Forelimb muscle (tissue), 1 donor: ENCODE data around the gene CDX1. TPM values are rescaled to one million over a fixed set of nuclear protein-coding genes. Genes with fewer than 3 reads are reported as not detected.

Experiments used
- DNase-seq: peaks from one replicate; pipeline ENCODE4 v3.0.0-alpha.2; 2013; ENCODE audit warnings: low read depth
- polyA plus RNA-seq: library from polyadenylated mRNA; unstranded; fragments of 120-200 nt; gene quantifications from one replicate; pipeline ENCODE4 v1.2.1, GENCODE V29; 2013; ENCODE audit not compliant: insufficient read length

Gene CDX1
- polyA plus RNA-seq: 0.24 TPM

DNA sequence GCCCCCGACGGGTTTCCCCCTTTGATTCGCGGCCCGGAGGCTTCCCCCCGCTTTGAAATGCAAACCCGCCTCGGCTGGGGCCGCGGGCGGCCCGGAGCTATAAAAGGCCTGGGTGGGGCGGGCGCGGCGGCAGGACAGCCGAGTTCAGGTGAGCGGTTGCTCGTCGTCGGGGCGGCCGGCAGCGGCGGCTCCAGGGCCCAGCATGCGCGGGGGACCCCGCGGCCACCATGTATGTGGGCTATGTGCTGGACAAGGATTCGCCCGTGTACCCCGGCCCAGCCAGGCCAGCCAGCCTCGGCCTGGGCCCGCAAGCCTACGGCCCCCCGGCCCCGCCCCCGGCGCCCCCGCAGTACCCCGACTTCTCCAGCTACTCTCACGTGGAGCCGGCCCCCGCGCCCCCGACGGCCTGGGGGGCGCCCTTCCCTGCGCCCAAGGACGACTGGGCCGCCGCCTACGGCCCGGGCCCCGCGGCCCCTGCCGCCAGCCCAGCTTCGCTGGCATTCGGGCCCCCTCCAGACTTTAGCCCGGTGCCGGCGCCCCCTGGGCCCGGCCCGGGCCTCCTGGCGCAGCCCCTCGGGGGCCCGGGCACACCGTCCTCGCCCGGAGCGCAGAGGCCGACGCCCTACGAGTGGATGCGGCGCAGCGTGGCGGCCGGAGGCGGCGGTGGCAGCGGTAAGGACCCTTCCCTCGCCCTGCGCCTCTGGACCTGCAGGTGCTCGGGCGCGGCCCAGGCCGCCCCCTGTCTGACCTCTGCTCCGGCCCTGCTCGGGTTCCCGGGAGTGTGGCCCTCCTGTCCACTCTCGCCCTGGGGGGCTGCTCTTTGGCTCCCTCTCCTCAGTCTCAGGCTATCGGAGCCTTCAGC, at the start of gene CDX1:
Gene CDX1, plus strand, starts transcription at position 129 of the 862 bp plus-strand sequence. Its CDS starts 99 bp downstream, at position 228.
- DNase-seq: no peak

DNA sequence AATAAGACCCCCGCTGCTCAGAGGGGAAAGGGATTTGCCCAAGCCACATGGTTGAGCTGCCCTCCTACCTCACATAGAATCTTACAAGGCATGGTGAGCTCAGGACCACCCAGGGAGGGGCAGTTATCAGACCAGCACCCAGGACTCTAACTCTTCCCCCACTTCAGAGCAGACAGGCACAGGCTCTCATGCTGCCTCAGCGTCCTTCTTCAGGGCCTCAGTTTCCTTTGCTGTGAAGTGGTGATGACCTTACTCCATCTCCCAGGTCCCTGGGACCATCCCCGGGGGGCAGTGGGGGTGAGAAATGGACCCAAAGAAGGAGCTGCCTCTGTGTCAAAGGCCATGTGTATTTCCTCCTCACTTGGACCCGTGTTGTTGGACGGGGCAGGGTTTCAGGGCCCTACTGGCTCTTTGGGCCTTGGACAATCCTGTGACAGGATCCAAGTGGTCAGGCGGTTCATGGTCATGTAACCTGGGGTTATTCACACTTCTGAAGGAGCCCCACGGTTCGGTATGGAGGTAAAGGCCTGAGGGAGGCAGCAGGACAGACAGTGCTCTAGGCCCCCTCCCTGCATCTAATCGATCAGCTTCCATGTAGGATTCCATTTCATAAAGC, 48.5 kb upstream of the CDX1 start:
- no peak for DNase-seq

DNA sequence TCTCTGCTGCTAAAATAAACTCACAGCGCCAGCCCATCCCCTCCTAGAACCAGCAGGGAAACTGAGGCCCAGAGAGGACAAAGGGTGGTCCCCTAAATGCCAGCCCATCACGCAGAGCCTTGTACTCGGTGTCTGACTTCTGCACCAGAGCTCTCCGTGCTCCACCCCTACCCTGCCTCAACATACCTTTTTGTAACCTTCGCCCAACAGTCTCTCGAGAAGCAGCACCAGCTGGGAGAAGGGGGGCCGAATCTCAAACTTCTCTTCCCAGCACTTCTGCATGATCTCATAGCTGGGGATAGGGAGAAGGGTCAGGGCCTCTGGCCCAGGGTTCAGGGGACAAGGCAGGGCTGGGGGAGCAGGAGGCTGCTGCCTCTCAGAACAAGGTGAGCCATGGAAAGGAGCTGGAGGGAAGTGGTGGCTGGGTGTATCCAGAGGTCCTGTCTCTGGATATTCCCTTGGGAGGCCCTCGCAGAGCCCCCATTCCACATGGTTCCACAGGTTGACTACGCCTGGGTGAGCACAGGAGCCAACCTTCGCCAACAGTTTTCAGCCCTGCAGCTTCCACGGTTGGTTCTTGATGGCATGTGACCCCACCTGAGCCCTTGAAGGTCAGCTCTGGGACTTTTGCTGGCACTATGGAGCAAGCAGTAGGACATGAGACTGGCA, 47.9 kb upstream of the CDX1 start:
- no peak for DNase-seq

DNA sequence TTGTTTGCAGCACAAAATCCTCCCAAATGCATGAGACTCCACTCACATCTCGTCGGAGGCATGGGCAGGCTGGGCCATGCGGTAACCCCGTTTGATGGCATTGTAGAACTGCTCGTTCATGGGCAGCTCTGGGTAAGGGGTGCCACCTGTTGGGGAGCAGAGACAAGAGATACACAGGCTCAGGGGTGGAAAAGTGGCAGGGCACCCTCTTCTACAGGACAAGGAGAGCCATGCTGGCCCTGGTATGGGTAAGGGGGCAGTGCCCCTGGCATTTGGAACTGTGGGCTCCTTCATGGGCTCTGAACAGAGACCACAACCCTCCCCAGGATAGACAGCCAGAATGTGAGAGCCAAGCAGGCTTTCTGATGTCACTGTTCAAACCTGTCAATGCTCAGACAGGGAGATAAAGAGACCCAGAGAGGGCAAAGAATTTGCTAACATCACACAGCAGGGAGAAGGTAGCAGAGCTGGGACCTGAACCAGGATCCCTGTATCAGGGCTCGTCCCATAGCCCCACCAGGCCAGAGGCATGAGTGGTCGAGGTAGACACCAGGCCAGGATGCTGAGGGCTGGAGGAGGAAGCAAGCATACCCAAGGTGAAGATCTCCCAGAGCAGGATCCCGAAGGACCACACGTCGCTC, 47.0 kb upstream of the CDX1 start:
- DNase-seq: no peak

DNA sequence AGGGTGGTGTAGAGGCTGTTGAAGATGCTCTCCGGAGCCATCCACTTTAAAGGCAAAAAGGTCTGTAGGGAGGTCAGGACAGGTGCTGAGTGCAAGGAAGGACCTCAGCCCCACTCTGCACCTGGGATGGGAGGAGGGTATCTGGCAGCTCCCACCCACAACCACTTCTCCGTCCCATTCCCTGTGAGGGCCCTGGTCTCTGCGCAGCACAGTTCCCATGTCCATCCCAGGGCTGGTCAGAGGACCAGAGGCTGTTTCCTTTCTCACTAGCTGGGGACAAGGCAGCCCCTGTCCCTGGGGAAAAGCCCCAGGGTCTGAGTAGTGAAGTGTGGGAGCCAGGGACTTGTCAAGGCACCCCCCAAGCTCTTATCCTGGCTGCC, 46.5 kb upstream of the CDX1 start:
- no peak for DNase-seq

DNA sequence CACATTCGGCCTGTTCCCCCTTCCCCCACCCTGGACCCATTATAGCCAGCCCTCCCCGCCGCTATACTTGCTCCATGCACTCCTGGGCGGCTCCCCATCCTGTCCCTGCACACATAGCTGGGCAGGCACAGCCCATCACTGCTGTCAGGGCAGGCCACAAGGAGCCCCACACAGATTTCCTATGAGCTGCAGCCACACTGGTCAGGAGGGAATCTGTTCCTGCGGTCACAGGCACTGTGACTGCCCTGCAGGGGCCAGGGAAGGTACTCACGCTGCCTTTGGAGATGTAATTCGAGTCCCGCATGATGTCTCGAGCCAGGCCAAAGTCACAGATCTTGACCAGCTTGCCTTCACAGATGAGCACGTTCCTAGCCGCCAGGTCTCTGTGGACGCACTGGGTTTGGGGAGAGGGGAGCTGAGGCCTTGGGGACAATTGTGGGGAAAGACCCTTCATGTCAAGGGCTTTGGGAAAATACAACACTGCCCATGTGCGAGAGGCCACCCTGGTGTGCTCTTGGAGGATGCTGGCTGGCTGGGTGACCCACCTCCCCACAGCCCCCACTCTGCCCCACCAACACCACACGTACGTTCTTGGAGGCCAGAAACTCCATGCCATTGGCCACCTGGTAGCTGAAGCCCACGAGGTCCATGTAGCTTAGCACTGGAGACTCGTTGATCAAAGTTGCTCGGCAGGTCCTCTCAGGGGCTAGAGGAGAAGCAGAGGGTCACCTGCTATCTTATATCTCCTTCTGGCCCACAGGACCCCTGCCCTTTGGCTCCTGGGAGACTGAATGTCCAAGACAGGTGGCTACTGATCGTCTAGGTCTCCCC, 45.7 kb upstream of the CDX1 start:
- no peak for DNase-seq

DNA sequence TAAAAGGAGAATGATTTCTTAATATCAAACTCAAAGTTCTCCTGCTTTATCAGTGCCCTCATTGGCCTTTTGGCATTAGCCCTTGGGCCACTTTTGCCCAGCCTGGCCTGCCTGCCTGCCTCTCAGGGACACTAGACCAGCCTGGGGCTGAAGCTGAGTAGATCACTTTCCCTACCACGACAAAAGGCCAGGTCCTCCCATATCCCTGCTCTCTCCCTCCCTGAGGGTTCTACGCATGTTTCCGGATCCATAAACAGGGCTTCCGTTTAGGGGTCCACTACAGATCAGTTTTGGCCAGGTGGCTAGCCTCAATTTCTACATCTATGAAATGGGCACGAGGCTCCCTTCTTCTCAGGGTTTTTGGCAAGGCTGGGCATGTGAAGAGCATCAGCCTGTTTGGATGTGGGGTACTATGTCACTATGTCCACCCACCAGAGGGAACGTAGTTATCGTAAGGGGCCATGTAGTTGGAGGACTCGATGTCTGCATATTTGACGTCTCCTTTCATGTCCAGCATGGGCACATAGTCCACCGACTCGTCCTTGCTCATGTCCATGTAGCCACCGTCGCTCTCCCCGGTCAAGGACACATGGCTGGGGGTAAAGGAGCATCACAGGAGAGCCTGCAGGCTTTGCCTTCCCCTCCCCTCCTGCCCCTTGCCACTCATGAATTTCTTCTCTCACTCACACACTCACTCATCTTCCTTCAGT, 45.0 kb upstream of the CDX1 start:
- no peak for DNase-seq

DNA sequence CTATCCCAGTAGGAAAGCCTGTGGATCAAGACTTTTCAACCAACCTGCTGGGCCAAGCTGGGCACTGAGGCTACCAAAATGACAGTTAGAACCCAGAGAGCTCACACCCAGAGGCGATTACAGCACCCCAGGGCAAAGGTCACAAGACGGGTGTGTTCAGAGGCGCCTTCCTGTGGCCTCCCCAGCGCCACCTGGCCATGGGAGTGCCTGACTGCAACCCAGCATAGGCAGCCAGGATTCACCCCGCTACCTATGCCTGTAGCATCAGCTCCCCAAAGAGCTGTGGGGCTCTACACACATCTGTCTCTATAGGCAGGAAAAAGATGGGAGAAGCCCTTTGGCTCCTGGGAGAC, 44.4 kb upstream of the CDX1 start:
- no peak for DNase-seq

DNA sequence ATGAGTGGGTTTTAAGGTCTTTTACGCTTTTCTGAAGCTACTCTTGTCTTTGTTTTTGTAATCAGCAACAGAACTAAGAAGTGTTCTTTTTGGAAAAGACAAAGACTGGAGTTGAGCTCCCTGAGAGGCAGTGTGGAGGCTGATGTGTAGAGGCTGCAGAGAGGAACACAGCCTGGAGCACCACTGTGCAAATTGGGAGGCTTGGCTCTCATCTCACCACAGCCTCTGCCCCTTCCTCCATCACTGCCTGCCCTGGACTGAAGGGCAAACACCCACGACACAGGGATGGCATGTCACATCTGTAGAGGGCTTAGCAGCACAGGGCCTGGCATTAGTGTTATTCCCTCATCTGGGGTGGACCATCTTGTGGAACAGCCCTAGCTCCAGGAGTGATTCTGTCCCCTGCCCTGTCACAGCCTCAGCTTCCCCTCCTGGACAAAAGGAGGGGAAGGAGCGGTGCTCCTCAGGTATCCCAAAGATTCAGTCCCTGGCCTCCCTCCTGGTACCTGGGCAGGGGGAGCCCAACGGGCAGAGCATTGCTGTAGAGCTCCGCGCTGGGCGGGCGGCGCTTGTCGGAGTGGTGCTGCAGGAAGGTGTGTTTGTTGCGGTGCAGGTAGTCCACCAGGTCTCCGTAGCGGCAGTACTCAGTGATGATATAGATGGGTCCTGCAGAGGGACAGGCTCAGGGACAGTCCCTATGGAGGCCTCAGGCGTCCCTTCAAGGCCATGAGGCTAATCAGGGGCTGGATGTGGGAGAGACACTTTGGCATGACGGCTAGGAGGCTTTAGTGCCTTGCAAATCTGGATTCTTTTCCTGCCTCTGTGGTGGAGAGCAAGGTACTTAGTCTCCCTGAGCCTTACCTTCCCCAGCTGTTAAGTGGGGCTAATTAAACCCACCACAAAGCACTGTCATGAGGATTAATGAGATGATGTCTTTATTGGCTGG, 43.8 kb upstream of the CDX1 start:
- DNase-seq: no peak

DNA sequence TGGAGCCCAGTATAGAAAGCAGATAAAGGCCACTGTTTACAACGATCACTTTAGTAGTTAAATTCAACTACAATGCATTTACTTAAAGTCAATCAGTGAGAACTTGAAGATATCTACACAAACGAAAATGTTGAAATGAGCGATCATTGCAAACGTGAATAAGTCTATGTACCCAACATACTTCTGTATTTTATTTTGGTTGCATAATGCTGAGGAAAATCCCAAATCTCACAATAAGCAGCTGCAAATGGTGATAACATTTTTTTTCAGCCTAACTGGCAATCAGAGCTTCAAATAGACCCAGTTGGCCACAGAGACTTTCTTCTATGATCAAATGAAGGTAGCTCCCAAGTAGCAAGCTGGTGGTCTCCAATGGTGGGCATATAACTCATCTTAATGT, 43.0 kb upstream of the CDX1 start:
- no peak for DNase-seq

DNA sequence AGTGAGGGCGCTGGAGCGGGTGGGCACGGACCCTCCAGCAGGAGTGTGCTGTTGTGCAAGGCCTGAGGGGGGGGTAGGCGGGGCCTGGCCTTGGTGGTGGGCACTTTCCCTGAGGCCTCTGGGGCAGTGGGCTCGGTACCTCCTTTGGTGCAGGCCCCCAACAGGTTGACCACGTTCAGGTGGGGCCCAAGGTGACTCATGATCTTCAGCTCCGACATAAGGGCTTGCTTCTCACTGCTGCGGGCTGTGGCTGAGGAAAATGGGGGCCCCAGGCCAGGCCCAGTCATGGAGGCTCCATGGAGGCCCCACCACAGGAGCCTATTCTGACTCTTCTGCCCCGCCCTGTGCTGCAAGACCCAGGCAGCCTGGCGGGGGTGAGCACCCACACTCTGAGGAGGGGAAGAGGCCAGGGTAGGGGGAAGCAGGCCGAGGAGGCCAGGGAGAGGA, 42.4 kb upstream of the CDX1 start:
- DNase-seq: no peak

DNA sequence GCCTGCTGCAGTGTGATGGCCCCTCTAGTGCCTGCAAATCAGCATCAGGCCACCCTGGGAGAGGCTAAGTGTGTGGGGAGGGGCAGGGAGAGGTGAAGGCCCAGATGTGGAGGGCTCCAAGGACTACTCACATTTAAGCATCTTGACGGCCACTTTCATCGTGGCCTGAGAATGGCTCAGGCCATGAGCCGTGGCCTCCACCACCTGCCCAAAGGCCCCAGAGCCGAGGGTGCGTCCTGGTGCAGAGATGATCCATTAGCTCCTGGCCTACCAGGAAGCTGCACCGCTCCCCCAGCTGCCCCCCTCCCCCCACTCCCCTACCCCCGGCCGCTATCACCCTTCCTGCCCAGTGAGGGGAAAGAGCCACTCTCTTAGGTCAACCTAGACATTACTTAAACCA, 42.0 kb upstream of the CDX1 start:
- DNase-seq: no peak

DNA sequence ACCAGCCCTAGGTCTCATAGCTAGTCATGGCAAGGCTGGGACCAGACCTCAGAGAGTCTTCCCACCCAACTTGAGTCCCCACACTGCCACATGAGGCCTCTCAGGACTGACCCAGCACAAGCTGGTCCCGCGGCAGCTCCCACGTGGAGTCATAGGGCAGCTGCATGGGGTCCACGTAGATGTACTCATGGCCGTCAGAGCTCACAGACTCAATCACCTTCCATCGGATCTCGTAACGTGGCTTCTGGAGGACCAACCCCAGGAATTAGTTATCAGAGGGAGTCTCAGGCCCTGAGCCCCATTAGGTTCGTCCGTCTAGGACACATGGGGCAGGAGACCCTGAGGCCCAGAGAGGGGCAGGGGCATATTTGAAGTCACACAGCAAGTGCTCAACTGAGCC, 41.2 kb upstream of the CDX1 start:
- DNase-seq: no peak

DNA sequence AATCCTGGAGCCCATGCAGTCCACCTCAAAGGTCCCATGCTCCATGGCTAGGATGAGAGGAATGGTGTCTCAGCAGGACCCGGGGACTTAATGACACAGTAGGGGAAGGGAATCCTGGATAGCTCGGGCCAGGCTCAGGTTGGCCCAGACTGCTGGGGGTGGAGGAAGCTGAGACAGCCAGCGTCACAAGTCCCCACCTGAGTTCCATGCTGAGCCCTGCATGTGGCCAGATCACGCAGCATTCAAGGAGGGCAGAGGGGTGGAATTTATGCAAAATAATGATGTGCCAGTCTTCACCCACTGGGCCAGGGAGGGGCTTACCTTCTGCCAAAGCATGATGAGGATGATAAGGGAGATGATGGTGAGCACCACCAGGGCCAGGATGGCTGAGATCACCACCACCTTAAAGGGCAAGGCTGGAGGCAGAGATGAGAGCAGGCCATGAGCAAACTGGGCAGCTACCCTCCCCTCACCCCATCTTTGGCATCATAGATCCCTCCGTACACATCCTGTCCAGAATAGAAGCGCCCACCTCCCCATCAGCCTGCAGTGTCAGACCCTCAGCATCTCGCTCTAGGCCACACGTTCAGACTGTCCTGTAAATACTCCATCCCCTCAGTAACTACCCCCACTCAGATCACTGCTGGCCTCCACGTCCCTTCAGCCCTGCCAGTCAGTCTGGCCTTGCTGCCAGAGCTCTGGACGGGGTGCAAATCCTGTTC, 40.2 kb upstream of the CDX1 start:
- DNase-seq: no peak

DNA sequence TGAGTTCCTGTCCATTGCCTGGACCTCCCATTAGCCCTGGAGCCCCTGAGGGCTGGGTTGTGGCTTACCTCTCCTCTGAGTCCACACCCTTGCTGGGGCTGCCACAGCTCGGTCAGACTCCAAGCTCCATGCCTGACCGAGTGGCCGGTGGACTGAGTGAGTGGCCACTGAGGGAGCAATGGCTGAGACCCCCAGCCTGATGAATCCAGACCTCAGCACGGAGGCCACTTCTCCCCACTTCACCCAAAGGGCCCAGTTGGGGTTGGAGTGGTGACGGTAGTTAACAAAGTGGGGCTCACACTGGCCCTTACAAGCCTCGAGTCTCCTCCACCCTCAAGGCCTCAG, 39.7 kb upstream of the CDX1 start:
- no peak for DNase-seq

DNA sequence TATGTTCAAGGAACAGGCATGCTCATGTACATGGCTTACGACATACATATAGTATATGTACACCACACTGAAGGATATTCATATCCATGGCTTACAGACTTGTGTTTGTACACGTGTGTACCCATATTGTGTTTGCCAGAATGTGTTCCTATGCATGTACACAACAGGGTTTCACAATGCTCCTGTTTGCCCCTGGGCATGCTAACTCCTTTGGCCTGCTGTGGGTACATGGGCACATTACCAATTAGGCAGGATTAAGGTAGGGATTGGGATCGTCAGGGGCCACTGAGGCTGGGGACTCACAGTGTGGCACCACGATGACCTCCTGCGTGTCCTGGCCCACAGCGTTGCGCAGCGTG, 37.1 kb upstream of the CDX1 start:
- DNase-seq: no peak

DNA sequence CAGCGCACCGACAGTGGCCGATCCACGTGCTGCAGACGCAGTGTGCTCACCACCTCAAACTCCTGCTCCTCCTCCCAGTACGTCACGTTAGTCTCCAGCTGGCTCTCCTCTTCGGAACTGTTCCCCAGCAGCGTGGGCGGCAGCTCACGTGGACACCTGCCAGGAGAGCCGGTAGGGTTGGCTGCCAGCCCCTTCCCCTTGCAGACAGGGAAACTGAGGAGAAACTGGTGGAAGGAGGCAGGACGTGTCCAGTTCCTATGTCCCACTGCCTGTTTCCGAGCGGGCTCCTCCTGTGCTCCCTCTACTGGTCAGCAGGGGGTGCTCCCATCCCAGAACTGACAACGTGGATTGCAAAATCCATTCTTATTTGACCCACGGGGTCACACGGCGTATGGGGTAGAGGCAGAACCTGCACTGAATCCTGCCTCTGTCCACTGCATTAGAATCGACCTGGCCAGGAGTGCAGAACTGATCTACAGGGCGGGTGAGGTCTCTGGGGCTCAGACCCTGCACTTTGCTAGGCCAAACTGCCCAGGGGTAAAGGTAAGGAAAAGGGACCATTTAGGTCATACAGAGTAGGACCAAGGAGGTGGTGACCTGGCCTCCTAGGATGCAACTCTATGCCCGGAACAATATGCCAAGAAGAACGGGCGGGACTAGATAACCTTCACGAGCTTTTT, 36.6 kb upstream of the CDX1 start:
- DNase-seq: no peak

DNA sequence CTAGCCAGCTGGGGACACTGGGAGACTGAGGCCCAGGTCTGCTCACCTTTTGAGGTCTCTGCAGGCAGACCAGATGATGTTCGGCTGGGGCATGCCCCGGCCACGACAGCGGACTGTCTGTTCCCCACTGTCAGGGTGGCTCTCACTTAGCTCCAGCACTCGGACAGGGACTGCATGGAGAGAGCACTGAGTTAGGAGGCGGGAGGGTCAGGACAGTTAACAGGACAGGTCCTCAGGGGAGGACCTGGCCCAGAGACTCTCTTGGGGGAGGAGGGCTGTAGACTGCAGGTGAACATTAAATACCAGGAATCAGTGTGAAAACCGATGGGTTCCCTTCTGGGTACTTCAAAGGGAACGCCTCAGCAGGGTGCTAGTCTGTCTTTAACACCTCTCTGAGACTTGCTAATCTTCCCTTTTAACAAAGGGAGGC, 36.1 kb upstream of the CDX1 start:
- DNase-seq: no peak

DNA sequence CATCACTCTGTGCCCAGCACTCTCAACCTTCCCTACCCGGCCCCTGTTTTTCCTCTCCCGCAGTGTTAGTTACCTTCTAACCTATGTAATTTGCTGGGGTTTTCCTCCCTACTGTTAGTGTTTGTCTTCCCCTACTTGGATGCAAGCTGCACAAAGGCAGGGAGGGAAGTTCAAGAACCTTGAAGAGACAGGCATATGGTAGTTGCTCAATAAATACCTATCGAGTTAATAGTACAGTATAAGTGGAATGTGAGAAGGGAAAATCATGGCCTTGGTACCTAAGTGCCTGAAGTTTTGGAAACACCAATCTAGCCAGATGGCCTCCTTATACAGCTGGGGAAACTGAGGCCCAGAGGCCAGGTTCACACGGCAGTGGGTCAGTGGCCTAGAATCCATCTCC, 35.1 kb upstream of the CDX1 start:
- DNase-seq: no peak
